ENCODE measurements around the gene VDR.
A peak's percentile ranks its signal among the peaks of the same experiment; 100 is the strongest.
"Not testable (repeated sequence)": the region's sequence is repeated elsewhere in the genome, so short reads cannot be mapped to it uniquely, and the experiment has no call there.

VDR gene

GRCh38 chr12:47846294-47846996 is 58.3 kb downstream of the VDR start:
- no peak for DNase-seq (ENCODE audit: low read depth in 2 of 2)

- no peak for DNase-seq (ENCODE audit: low read depth in 2 of 2)
Measured at GRCh38 chr12:47845081-47845480, 59.7 kb downstream of the VDR start.

- no peak for DNase-seq (ENCODE audit: low read depth in 2 of 2)
Measured at GRCh38 chr12:47844264-47845019, 60.4 kb downstream of the VDR start.

- no peak for DNase-seq (ENCODE audit: low read depth in 2 of 2)
Measured at GRCh38 chr12:47843226-47843980, 61.4 kb downstream of the VDR start.

- DNase-seq (ENCODE audit: low read depth in 2 of 2), result not testable (repeated sequence)
Measured at GRCh38 chr12:47842543-47842942, 62.3 kb downstream of the VDR start.

GRCh38 chr12:47841910-47842309 is 62.9 kb downstream of the VDR start:
- no peak for DNase-seq (ENCODE audit: low read depth in 2 of 2)

GRCh38 chr12:47841501-47841900 is 63.3 kb downstream of the VDR start:
- DNase-seq (ENCODE audit: low read depth in 2 of 2), result no peak

- DNase-seq (ENCODE audit: low read depth in 2 of 2), result no peak
Measured at GRCh38 chr12:47840571-47840970, 64.2 kb downstream of the VDR start.

GRCh38 chr12:47839214-47839876 is 65.4 kb downstream of the VDR start:
- no peak for DNase-seq (ENCODE audit: low read depth in 2 of 2)

- DNase-seq (ENCODE audit: low read depth in 2 of 2), result no peak
Measured at GRCh38 chr12:47838286-47838931, 66.4 kb downstream of the VDR start.

- peak; percentile 42 to 44 for DNase-seq (ENCODE audit: low read depth in 2 of 2)
Measured at GRCh38 chr12:47837190-47838171, 67.3 kb downstream of the VDR start.

GRCh38 chr12:47835831-47836155 is 69.0 kb downstream of the VDR start:
- DNase-seq (ENCODE audit: low read depth in 2 of 2), result no peak

GRCh38 chr12:47835006-47835830 is 69.6 kb downstream of the VDR start:
- DNase-seq (ENCODE audit: low read depth in 2 of 2), result no peak

- DNase-seq (ENCODE audit: low read depth in 2 of 2), result no peak
Measured at GRCh38 chr12:47834199-47834903, 70.4 kb downstream of the VDR start.

GRCh38 chr12:47833591-47834012 is 71.2 kb downstream of the VDR start:
- no peak for DNase-seq (ENCODE audit: low read depth in 2 of 2)

- no peak for DNase-seq (ENCODE audit: low read depth in 2 of 2)
Measured at GRCh38 chr12:47832263-47832933, 72.4 kb downstream of the VDR start.

GRCh38 chr12:47829584-47829983 is 75.2 kb downstream of the VDR start:
- DNase-seq (ENCODE audit: low read depth in 2 of 2), result no peak

- DNase-seq (ENCODE audit: low read depth in 2 of 2), result no peak
Measured at GRCh38 chr12:47828976-47829482, 75.8 kb downstream of the VDR start.

All from fibroblast of skin of left quadriceps (primary cell).